Measurements from ENCODE around the gene CD22. TPM values are rescaled to one million over a fixed set of nuclear protein-coding genes. Genes with fewer than 3 reads are reported as not detected.

The CD22 gene
- total and polyA plus RNA-seq, 4 donors = 9.4 to 39.4 (median 18.9) TPM

GRCh38 chr19:35288331-35288730 is 40.7 kb upstream of the CD22 start:
- no peak for DNase-seq (ENCODE audit: low read depth in 4 of 6, low spot score in 6 of 6)
- H3K27me3 ChIP-seq (ENCODE audit: control insufficient read depth, insufficient read depth, low read length) = no peaks in the 10 kb centered on the region
- H3K27ac ChIP-seq (ENCODE audit: low read depth, low read length) = no peak overlapping the region
- H3K9me3 ChIP-seq (ENCODE audit: control insufficient read depth, insufficient read depth, low read length) = no peaks in the 10 kb centered on the region
- H3K4me1 ChIP-seq (ENCODE audit: control insufficient read depth, insufficient read depth, low read length) = peaks cover 28% of the 10 kb centered on the region
- H3K36me3 ChIP-seq (ENCODE audit: control insufficient read depth, insufficient read depth, low read length) = no peaks in the 10 kb centered on the region
- H3K4me3 ChIP-seq (ENCODE audit: low read depth, low read length) = no peak overlapping the region
- 47% methylated on average over 2 of the region's 2 CpGs for WGBS (ENCODE audit: insufficient coverage)

GRCh38 chr19:35288906-35289305 is 40.1 kb upstream of the CD22 start:
- WGBS (ENCODE audit: insufficient coverage) = 73% methylated on average over 4 of the region's 5 CpGs

GRCh38 chr19:35290381-35291127 is 38.4 kb upstream of the CD22 start:
- no peaks in the 10 kb centered on the region for H3K27me3 ChIP-seq (ENCODE audit: control insufficient read depth, insufficient read depth, low read length)
- DNase-seq (ENCODE audit: low read depth in 4 of 6, low spot score in 6 of 6) = peak in 1 of 6 donors; percentile 46
- H3K9me3 ChIP-seq (ENCODE audit: control insufficient read depth, insufficient read depth, low read length) = no peaks in the 10 kb centered on the region
- no peak overlapping the region for H3K4me3 ChIP-seq (ENCODE audit: low read depth, low read length)
- WGBS (ENCODE audit: insufficient coverage) = 70% methylated on average over 12 of the region's 20 CpGs
- peaks cover 41% of the 10 kb centered on the region for H3K4me1 ChIP-seq (ENCODE audit: control insufficient read depth, insufficient read depth, low read length)
- H3K27ac ChIP-seq (ENCODE audit: low read depth, low read length) = no peak overlapping the region
- H3K36me3 ChIP-seq (ENCODE audit: control insufficient read depth, insufficient read depth, low read length) = no peaks in the 10 kb centered on the region

More at GRCh38 chr19:35288906-35289305, 40.1 kb upstream of the CD22 start:
- Histone ChIP-seq H3K4me3 (ENCODE audit: low read depth, low read length) (no peak overlapping the region), H3K9me3 (ENCODE audit: control insufficient read depth, insufficient read depth, low read length) (no peaks in the 10 kb centered on the region), H3K36me3 (ENCODE audit: control insufficient read depth, insufficient read depth, low read length) (no peaks in the 10 kb centered on the region), H3K27me3 (ENCODE audit: control insufficient read depth, insufficient read depth, low read length) (no peaks in the 10 kb centered on the region), H3K27ac (ENCODE audit: low read depth, low read length) (no peak overlapping the region), H3K4me1 (ENCODE audit: control insufficient read depth, insufficient read depth, low read length) (peaks cover 34% of the 10 kb centered on the region)
- DNase-seq (ENCODE audit: low read depth in 4 of 6, low spot score in 6 of 6) = no peak

GRCh38 chr19:35291259-35291658 is 37.7 kb upstream of the CD22 start:
- H3K4me3 ChIP-seq (ENCODE audit: low read depth, low read length) = no peak overlapping the region
- no peaks in the 10 kb centered on the region for H3K36me3 ChIP-seq (ENCODE audit: control insufficient read depth, insufficient read depth, low read length)
- H3K9me3 ChIP-seq (ENCODE audit: control insufficient read depth, insufficient read depth, low read length) = no peaks in the 10 kb centered on the region
- H3K4me1 ChIP-seq (ENCODE audit: control insufficient read depth, insufficient read depth, low read length) = peaks cover 46% of the 10 kb centered on the region
- peak overlapping the region; percentile 31 for H3K27ac ChIP-seq (ENCODE audit: low read depth, low read length)
- H3K27me3 ChIP-seq (ENCODE audit: control insufficient read depth, insufficient read depth, low read length) = no peaks in the 10 kb centered on the region
- WGBS (ENCODE audit: insufficient coverage) = 68% methylated on average over 3 of the region's 6 CpGs
- no peak for DNase-seq (ENCODE audit: low read depth in 4 of 6, low spot score in 6 of 6)

- Histone ChIP-seq H3K9me3 (ENCODE audit: control insufficient read depth, insufficient read depth, low read length) (no peaks in the 10 kb centered on the region), H3K27me3 (ENCODE audit: control insufficient read depth, insufficient read depth, low read length) (no peaks in the 10 kb centered on the region), H3K4me3 (ENCODE audit: low read depth, low read length) (peak within 1 kb of the TSS; percentile 17), H3K27ac (ENCODE audit: low read depth, low read length) (peak within 1 kb of the TSS; percentile 31), H3K36me3 (ENCODE audit: control insufficient read depth, insufficient read depth, low read length) (no peaks in the 10 kb centered on the region), H3K4me1 (ENCODE audit: control insufficient read depth, insufficient read depth, low read length) (peaks cover 46% of the 10 kb centered on the region)
- 77% methylated on average over 12 of the region's 12 CpGs for whole genome bisulfite sequencing (ENCODE audit: insufficient coverage)
- peak in 1 of 6 donors; percentile 34 for DNase-seq (ENCODE audit: low read depth in 4 of 6, low spot score in 6 of 6)
Measured at GRCh38 chr19:35291916-35292315, 37.1 kb upstream of the CD22 start, which contains the start of gene MAG. TSS of gene MAG (plus strand) at chr19:35292161. CDS start at chr19:35295409, 3,248 bp downstream.

GRCh38 chr19:35292421-35293362 is 36.3 kb upstream of the CD22 start:
- Histone ChIP-seq H3K36me3 (ENCODE audit: control insufficient read depth, insufficient read depth, low read length) (peaks cover under 1% of the 10 kb centered on the region), H3K4me1 (ENCODE audit: control insufficient read depth, insufficient read depth, low read length) (peaks cover 46% of the 10 kb centered on the region), H3K4me3 (ENCODE audit: low read depth, low read length) (peak overlapping the region; percentile 17), H3K9me3 (ENCODE audit: control insufficient read depth, insufficient read depth, low read length) (no peaks in the 10 kb centered on the region), H3K27me3 (ENCODE audit: control insufficient read depth, insufficient read depth, low read length) (no peaks in the 10 kb centered on the region), H3K27ac (ENCODE audit: low read depth, low read length) (peak overlapping the region; percentile 55)
- 86% methylated on average over 17 of the region's 23 CpGs for WGBS (ENCODE audit: insufficient coverage)
- no peak for DNase-seq (ENCODE audit: low read depth in 4 of 6, low spot score in 6 of 6)

- H3K27ac ChIP-seq (ENCODE audit: low read depth, low read length) = peak overlapping the region; percentile 55
- 20% methylated on average over 6 of the region's 7 CpGs for WGBS (ENCODE audit: insufficient coverage)
- peak overlapping the region; percentile 17 for H3K4me3 ChIP-seq (ENCODE audit: low read depth, low read length)
- H3K4me1 ChIP-seq (ENCODE audit: control insufficient read depth, insufficient read depth, low read length) = peaks cover 46% of the 10 kb centered on the region
- no peaks in the 10 kb centered on the region for H3K27me3 ChIP-seq (ENCODE audit: control insufficient read depth, insufficient read depth, low read length)
- DNase-seq (ENCODE audit: low read depth in 4 of 6, low spot score in 6 of 6) = no peak
- H3K9me3 ChIP-seq (ENCODE audit: control insufficient read depth, insufficient read depth, low read length) = no peaks in the 10 kb centered on the region
- H3K36me3 ChIP-seq (ENCODE audit: control insufficient read depth, insufficient read depth, low read length) = peaks cover 7% of the 10 kb centered on the region
Measured at GRCh38 chr19:35293363-35293739, 35.6 kb upstream of the CD22 start.

GRCh38 chr19:35293808-35294207 is 35.2 kb upstream of the CD22 start:
- peaks cover 46% of the 10 kb centered on the region for H3K4me1 ChIP-seq (ENCODE audit: control insufficient read depth, insufficient read depth, low read length)
- no peak overlapping the region for H3K4me3 ChIP-seq (ENCODE audit: low read depth, low read length)
- H3K27me3 ChIP-seq (ENCODE audit: control insufficient read depth, insufficient read depth, low read length) = no peaks in the 10 kb centered on the region
- peaks cover 12% of the 10 kb centered on the region for H3K36me3 ChIP-seq (ENCODE audit: control insufficient read depth, insufficient read depth, low read length)
- H3K27ac ChIP-seq (ENCODE audit: low read depth, low read length) = peak overlapping the region; percentile 55
- no peaks in the 10 kb centered on the region for H3K9me3 ChIP-seq (ENCODE audit: control insufficient read depth, insufficient read depth, low read length)
- DNase-seq (ENCODE audit: low read depth in 4 of 6, low spot score in 6 of 6) = no peak
- 35% methylated on average over 12 of the region's 17 CpGs for whole genome bisulfite sequencing (ENCODE audit: insufficient coverage)

- Histone ChIP-seq H3K4me1 (ENCODE audit: control insufficient read depth, insufficient read depth, low read length) (peaks cover 46% of the 10 kb centered on the region), H3K27ac (ENCODE audit: low read depth, low read length) (no peak overlapping the region), H3K27me3 (ENCODE audit: control insufficient read depth, insufficient read depth, low read length) (no peaks in the 10 kb centered on the region), H3K9me3 (ENCODE audit: control insufficient read depth, insufficient read depth, low read length) (no peaks in the 10 kb centered on the region), H3K4me3 (ENCODE audit: low read depth, low read length) (no peak overlapping the region), H3K36me3 (ENCODE audit: control insufficient read depth, insufficient read depth, low read length) (peaks cover 12% of the 10 kb centered on the region)
- DNase-seq (ENCODE audit: low read depth in 4 of 6, low spot score in 6 of 6) = no peak
- WGBS (ENCODE audit: insufficient coverage) = 62% methylated on average over 2 of the region's 3 CpGs
Measured at GRCh38 chr19:35294328-35294727, 34.7 kb upstream of the CD22 start.
